22Rv1 (cell line): Measurements from ENCODE around the gene IL1RAPL2.

Experiments
- CTCF ChIP-seq: fragments of 450-650 bp; IDR thresholded peaks from 2 replicates; pipeline ENCODE4 v1.5.1; 2017; ENCODE audit warnings: mild to moderate bottlenecking
- ZFX ChIP-seq: fragments of 450-650 bp; IDR thresholded peaks from 2 replicates; pipeline ENCODE4 v1.6.1; 2017; ENCODE audit warnings: antibody characterized with exemption, borderline replicate concordance

GRCh38 chrX:105006996-105007395, 441.0 kb downstream of the IL1RAPL2 start:
- TF ChIP-seq CTCF (no peak), ZFX (no peak)
